ENCODE measurements around the gene GP5. TPM values are rescaled to one million over a fixed set of nuclear protein-coding genes. Genes with fewer than 3 reads are reported as not detected.

GP5 gene
- total RNA-seq, 4 donors from 2014 or later = not detected

DNA sequence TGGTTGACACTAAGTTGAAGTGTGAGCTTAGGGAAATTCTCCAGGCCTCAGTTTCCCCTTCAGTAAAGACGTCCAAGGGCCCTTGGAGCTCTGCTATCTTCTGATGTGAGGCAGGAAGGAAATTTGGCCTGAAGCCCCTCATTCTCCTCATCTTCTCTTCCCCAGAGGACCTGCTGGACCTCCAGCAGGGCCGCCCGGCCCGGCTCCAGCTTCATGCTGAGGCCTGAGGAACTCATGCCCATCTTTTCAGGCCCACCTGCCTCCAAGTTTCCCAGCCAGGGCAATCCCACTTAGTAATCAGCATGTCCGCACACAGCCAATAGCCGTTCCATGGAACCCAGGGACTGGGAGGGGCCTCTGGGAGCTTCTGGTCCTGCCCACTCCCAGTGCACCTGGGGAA, 33.5 kb downstream of the GP5 start:
- in situ Hi-C loops (cut with MboI; ENCODE audit: low pct_ligation_motif_present in 1 of 4, low pct_unique_long_range_greater_than_20kb in 1 of 4, low sequenced_read_pairs in 3 of 4) = no loop called here
- TF ChIP-seq, protein P1, sequence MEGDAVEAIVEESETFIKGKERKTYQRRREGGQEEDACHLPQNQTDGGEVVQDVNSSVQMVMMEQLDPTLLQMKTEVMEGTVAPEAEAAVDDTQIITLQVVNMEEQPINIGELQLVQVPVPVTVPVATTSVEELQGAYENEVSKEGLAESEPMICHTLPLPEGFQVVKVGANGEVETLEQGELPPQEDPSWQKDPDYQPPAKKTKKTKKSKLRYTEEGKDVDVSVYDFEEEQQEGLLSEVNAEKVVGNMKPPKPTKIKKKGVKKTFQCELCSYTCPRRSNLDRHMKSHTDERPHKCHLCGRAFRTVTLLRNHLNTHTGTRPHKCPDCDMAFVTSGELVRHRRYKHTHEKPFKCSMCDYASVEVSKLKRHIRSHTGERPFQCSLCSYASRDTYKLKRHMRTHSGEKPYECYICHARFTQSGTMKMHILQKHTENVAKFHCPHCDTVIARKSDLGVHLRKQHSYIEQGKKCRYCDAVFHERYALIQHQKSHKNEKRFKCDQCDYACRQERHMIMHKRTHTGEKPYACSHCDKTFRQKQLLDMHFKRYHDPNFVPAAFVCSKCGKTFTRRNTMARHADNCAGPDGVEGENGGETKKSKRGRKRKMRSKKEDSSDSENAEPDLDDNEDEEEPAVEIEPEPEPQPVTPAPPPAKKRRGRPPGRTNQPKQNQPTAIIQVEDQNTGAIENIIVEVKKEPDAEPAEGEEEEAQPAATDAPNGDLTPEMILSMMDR (IDR thresholded peaks at IDR 0.05) = no peak
- TF ChIP-seq POLR2A (IDR thresholded peaks at IDR 0.05) (no peak), POLR2AphosphoS5 (IDR thresholded peaks at IDR 0.05) (no peak), EP300 (IDR thresholded peaks at IDR 0.05; ENCODE audit: low read depth) (no peak)
- no peak for DNase-seq
- H3K4me1 ChIP-seq = peaks cover 0 to 7% (median 3%) of the 10 kb centered on the region in 4 donors
- WGBS, 2 donors (ENCODE audit: low coverage in 1 of 2) = 93% methylated on average over 6 of the region's 6 CpGs; no CpG with 5 or more reads in 1 of the 2 donors
- H3K36me3 ChIP-seq = no peaks in the 10 kb centered on the region
- intact Hi-C loops (cut with DNase I; ENCODE audit: low total_unique reads) = no loop called here
- no peak overlapping the region for H3K4me3 ChIP-seq
- H3K9me3 ChIP-seq = no peaks in the 10 kb centered on the region
- H3K27ac ChIP-seq = peak overlapping the region in 2 of 4 donors; percentile 6 to 55
- H3K27me3 ChIP-seq = peaks cover 17% of the 10 kb centered on the region

DNA sequence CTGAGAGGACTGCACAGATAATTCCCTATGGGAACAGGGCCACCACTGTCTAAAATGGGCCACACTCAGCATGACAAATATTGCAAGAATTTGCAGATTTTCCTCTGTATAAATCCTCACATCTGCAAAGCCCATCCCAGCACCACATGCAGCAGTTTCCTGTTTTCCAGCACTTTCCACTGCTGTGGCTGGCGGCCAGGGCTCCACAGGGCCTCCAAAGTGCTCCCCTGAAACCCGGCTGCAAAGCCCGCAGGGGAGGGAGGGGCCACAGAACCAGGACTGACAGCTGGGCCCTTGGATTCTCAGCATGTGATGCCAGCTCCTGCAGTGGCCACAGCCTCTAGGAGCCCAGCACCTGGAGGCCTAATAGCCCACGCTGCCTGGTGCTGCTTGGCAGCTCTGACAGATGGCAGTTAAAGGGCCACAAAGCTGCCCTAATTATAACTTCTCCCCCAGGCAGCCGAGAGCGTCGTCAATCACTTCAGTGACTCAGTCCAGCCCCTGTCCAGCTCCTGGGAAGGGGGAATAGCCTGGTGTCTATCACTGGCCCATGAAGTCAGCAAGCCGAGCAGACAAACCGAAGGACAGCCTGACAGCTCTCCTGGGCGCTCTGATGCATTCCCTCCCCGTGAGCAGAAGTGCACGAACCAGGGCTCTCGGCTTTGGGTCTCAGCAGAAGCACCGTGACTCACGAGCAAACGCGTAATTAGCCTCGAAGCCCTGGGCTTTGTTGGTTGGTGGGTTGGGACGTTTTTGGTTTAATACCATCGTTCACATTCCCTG, 34.2 kb downstream of the GP5 start:
- Histone ChIP-seq H3K27ac (peak overlapping the region; percentile 6 to 55 (median 26)), H3K9me3 (no peaks in the 10 kb centered on the region), H3K4me1 (peaks cover 0 to 7% (median 3%) of the 10 kb centered on the region in 4 donors), H3K4me3 (no peak overlapping the region), H3K36me3 (no peaks in the 10 kb centered on the region), H3K27me3 (peaks cover 12% of the 10 kb centered on the region)
- intact Hi-C loops (cut with DNase I; ENCODE audit: low total_unique reads) (no loop called here), in situ Hi-C loops (cut with MboI; ENCODE audit: low pct_ligation_motif_present in 1 of 4, low pct_unique_long_range_greater_than_20kb in 1 of 4, low sequenced_read_pairs in 3 of 4) (no loop called here)
- TF ChIP-seq, protein P1 (IDR thresholded peaks at IDR 0.05) = no peak
- TF ChIP-seq POLR2A (IDR thresholded peaks at IDR 0.05) (no peak), POLR2AphosphoS5 (IDR thresholded peaks at IDR 0.05) (no peak), EP300 (IDR thresholded peaks at IDR 0.05; ENCODE audit: low read depth) (no peak)
- peak; percentile 19 for DNase-seq
- WGBS, 2 donors (ENCODE audit: low coverage in 1 of 2) = 70% methylated on average over 20 of the region's 20 CpGs; no CpG with 5 or more reads in 1 of the 2 donors

DNA sequence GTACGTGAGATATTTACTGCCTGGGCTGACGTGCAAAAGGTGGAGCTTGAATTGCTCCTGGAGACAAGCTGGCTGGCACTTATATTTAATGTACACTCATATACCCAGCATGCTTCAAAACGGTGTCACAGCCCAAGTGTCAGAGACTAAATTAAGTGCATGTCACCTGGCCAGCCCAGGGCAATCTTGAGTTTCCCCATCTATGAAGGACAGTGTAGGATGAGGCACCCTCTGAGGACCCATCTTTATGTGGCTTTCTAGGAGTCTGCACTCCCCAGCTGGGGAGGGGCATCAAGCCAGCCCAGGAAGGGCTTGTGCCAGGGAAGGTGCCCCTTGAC, 34.8 kb downstream of the GP5 start:
- Histone ChIP-seq H3K27me3 (peaks cover 7% of the 10 kb centered on the region), H3K27ac (peak overlapping the region in 1 of 4 donors; percentile 17), H3K9me3 (no peaks in the 10 kb centered on the region), H3K36me3 (no peaks in the 10 kb centered on the region), H3K4me1 (peaks cover 0 to 7% (median 2%) of the 10 kb centered on the region in 4 donors), H3K4me3 (no peak overlapping the region)
- no peak for DNase-seq
- TF ChIP-seq EP300 (IDR thresholded peaks at IDR 0.05; ENCODE audit: low read depth) (no peak), POLR2A (IDR thresholded peaks at IDR 0.05) (no peak), POLR2AphosphoS5 (IDR thresholded peaks at IDR 0.05) (no peak)
- TF ChIP-seq, protein P1 (IDR thresholded peaks at IDR 0.05) = no peak
- intact Hi-C loops (cut with DNase I; ENCODE audit: low total_unique reads) (no loop called here), in situ Hi-C loops (cut with MboI; ENCODE audit: low pct_ligation_motif_present in 1 of 4, low pct_unique_long_range_greater_than_20kb in 1 of 4, low sequenced_read_pairs in 3 of 4) (no loop called here)
- WGBS, 2 donors (ENCODE audit: low coverage in 1 of 2) = 36% methylated on average over 3 of the region's 3 CpGs; no CpG with 5 or more reads in 1 of the 2 donors

DNA sequence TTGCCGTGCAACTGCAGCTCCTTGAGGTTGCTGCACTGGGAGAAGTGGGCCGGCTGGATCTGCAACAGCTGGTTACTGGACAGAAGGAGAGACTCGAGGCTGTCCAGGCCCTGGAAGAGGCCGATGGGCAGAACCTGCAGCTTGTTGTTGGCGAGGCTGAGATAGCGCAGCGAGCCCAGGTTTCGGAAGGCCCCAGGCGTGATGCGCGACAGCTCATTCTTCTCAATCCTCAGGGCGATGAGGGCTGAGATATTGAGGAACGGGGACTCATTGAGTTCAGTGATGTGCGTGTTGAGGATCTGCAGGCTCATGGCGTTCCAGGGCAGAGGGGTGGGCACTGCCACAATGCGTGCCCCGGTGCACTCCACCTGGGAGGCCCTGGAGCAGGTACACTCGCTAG, 38.5 kb downstream of the GP5 start:
- intact Hi-C loops (cut with DNase I; ENCODE audit: low total_unique reads) (no loop called here), in situ Hi-C loops (cut with MboI; ENCODE audit: low pct_ligation_motif_present in 1 of 4, low pct_unique_long_range_greater_than_20kb in 1 of 4, low sequenced_read_pairs in 3 of 4) (no loop called here)
- no peak for DNase-seq
- Histone ChIP-seq H3K9me3 (no peaks in the 10 kb centered on the region), H3K36me3 (no peaks in the 10 kb centered on the region), H3K27ac (no peak overlapping the region), H3K27me3 (no peaks in the 10 kb centered on the region), H3K4me1 (peaks cover 0 to 7% (median 2%) of the 10 kb centered on the region in 4 donors), H3K4me3 (no peak overlapping the region)
- TF ChIP-seq EP300 (IDR thresholded peaks at IDR 0.05; ENCODE audit: low read depth) (no peak), POLR2AphosphoS5 (IDR thresholded peaks at IDR 0.05) (no peak), POLR2A (IDR thresholded peaks at IDR 0.05) (no peak)
- TF ChIP-seq, protein P1 (IDR thresholded peaks at IDR 0.05) = no peak
- 96% methylated on average over 16 of the region's 18 CpGs; no CpG with 5 or more reads in 1 of the 2 donors for WGBS, 2 donors (ENCODE audit: low coverage in 1 of 2)
